ENCODE measurements around the gene C1orf56.

DNA sequence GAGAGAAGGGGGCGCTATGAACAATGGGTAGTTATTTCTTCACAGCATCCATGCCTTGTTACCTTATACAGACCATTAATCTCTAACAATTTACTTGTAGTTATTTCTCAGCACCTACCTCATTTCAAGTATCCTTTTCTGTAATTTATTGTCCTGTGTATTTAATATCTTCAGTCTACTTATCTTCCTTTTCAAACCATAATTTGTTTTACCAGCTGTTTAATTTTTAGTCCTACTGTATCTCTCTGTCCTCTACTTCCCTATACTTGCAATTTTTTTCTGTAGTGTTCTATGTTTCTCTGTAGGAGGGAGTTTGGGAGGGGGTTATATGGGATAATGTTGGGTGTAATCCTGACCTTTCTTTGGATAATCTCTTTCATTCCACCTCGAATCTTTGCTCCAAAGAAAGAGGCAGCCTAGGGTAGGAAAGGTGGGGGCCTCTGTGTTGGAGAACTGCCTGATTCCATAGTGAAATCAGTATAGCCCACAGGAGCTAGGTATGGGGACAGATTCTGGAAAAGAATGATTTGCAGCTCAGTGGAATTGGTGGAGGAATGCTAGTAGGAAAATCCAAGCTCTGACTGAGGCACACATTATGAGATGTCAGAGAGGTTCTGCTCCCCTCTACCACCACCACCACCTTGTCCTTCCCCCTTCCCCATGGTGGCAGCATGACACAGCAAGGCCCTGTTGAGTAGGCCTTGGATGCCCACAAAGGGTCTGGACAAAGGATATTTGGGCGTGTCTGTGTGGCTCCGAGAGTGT, 13.3 kb downstream of the C1orf56 start:
- TF ChIP-seq ATF1 (CRISPR knock-in tag; IDR thresholded peaks at IDR 0.05) (no peak), KDM3A (CRISPR knock-in tag; IDR thresholded peaks at IDR 0.05; ENCODE audit: low read depth) (no peak), SOX6 (IDR thresholded peaks at IDR 0.05) (no peak), SOX6 (CRISPR knock-in tag; IDR thresholded peaks at IDR 0.05) (no peak), WIZ (CRISPR knock-in tag; IDR thresholded peaks at IDR 0.05) (no peak), BCL3 (CRISPR knock-in tag; IDR thresholded peaks at IDR 0.05) (no peak)
- TF ChIP-seq, protein P1, sequence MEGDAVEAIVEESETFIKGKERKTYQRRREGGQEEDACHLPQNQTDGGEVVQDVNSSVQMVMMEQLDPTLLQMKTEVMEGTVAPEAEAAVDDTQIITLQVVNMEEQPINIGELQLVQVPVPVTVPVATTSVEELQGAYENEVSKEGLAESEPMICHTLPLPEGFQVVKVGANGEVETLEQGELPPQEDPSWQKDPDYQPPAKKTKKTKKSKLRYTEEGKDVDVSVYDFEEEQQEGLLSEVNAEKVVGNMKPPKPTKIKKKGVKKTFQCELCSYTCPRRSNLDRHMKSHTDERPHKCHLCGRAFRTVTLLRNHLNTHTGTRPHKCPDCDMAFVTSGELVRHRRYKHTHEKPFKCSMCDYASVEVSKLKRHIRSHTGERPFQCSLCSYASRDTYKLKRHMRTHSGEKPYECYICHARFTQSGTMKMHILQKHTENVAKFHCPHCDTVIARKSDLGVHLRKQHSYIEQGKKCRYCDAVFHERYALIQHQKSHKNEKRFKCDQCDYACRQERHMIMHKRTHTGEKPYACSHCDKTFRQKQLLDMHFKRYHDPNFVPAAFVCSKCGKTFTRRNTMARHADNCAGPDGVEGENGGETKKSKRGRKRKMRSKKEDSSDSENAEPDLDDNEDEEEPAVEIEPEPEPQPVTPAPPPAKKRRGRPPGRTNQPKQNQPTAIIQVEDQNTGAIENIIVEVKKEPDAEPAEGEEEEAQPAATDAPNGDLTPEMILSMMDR (CRISPR knock-in tag; IDR thresholded peaks at IDR 0.05): no peak
- TF ChIP-seq, protein P2, sequence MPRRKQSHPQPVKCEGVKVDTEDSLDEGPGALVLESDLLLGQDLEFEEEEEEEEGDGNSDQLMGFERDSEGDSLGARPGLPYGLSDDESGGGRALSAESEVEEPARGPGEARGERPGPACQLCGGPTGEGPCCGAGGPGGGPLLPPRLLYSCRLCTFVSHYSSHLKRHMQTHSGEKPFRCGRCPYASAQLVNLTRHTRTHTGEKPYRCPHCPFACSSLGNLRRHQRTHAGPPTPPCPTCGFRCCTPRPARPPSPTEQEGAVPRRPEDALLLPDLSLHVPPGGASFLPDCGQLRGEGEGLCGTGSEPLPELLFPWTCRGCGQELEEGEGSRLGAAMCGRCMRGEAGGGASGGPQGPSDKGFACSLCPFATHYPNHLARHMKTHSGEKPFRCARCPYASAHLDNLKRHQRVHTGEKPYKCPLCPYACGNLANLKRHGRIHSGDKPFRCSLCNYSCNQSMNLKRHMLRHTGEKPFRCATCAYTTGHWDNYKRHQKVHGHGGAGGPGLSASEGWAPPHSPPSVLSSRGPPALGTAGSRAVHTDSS (CRISPR knock-in tag; conservative IDR thresholded peaks at IDR 0.05): no peak
